Adrenal gland (tissue), 12 donors: Measurements from ENCODE around the gene RAB33A. TPM values are rescaled to one million over a fixed set of nuclear protein-coding genes. Genes with fewer than 3 reads are reported as not detected.

Experiments used
- DNase-seq, 7 donors: peaks; one replicate each; pipeline ENCODE4 v3.0.0-alpha.2; 2019 to 2020
- H3K27ac ChIP-seq, 5 donors: fragments of 200-600 bp; sonication (generic) in 4 of 5; 1 replicate in 3 of 5; 2 replicates in 2 of 5; pipeline versions ENCODE4 v1.5.1 to v1.8.0; 2016 to 2020; ENCODE audit warnings: mild to moderate bottlenecking in 1 of 5
- H3K27me3 ChIP-seq: fragments of 200-600 bp; 2 replicates; pipeline ENCODE4 v1.8.0; 2021
- H3K36me3 ChIP-seq, 2 donors: fragments of 200-600 bp; replicated peaks in 1 of 2; 1 replicate in 1 of 2; 2 replicates in 1 of 2; pipeline versions ENCODE4 v1.5.1 to v1.8.0; 2018 to 2022
- H3K4me1 ChIP-seq, 2 donors: fragments of 200-600 bp; replicated peaks in 1 of 2; 1 replicate in 1 of 2; 2 replicates in 1 of 2; pipeline versions ENCODE4 v1.5.1 to v1.8.0; 2018 to 2021
- H3K4me3 ChIP-seq, 4 donors: fragments of 200-600 bp; sonication (generic) in 3 of 4; one replicate each; pipeline ENCODE4 v1.5.1; 2016 to 2018
- H3K9me3 ChIP-seq, 3 donors: fragments of 200-600 bp; sonication (generic) in 1 of 3; replicated peaks in 1 of 3; 1 replicate in 2 of 3; 2 replicates in 1 of 3; pipeline versions ENCODE4 v1.5.1 to v1.8.0; 2016 to 2021
- CTCF ChIP-seq, 6 experiments: fragments of 450-650 bp in 4 of 6; fragments of 200-600 bp in 2 of 6; sonication (generic) in 1 of 6; IDR thresholded peaks; 1 replicate in 5 of 6; 2 replicates in 1 of 6; pipeline versions ENCODE4 v1.5.1 to v1.8.0; 2016 to 2021; ENCODE audit warnings: antibody characterized with exemption in 6 of 6, mild to moderate bottlenecking in 2 of 6, moderate library complexity in 1 of 6
- POLR2A ChIP-seq, 2 donors: fragments of 450-650 bp; IDR thresholded peaks; one replicate each; pipeline ENCODE4 v1.6.1; 2017; ENCODE audit warnings: antibody characterized with exemption in 2 of 2, mild to moderate bottlenecking in 2 of 2, moderate library complexity in 1 of 2
- WGBS, 4 donors: extraction: QIAGEN DNeasy Blood & Tissue Kit in 2 of 4; methylation state at CpG; one replicate each; pipeline versions ENCODE4 v1.1.5 to v1.1.7; 2013 to 2017; 5-methylcytosine and 5-hydroxymethylcytosine counted together
- intact Hi-C, 2 donors: fragments of 100-400 bp; cut with DNase I; formaldehyde crosslinking; loops; one replicate each; pipeline versions ENCODE4 v1.14.1 to v1.15.0; 2022 to 2023
- polyA plus RNA-seq, 3 donors: library from polyadenylated mRNA; stranded (reverse); fragments of 200-250 nt in 2 of 3; fragments of 350-450 nt in 1 of 3; fragmentation: Illumina TruSeq in 1 of 3; extraction: RNeasy Lipid Tissue Mini Kit (QIAGEN cat#74804) in 1 of 3; gene quantifications; one replicate each; pipeline ENCODE4 v1.2.3, GENCODE V29; 2013 to 2014
- total RNA-seq, 9 donors: library from RNA; depleted of rRNA in 4 of 9; stranded (reverse); fragments of >200 nt in 4 of 9; fragments of 120-200 nt in 1 of 9; fragmentation: NEBNext Ultra II Directional in 1 of 9; extraction: Animal tissue kit (Norgen Biotek cat#: 25700) in 1 of 9; gene quantifications; one replicate each; pipeline versions ENCODE4 v1.1.0 to v1.2.4, GENCODE V29; 2013 to 2023
- donor health status: healthy with polysubstance abuse.
- donor health status: Bipolar disorder and iron deficiency.
- donor health status: DM: yes; HTN: yes; CAD: no.
- donor health status: DM: no; HTN: no; CAD: no.
- donor health status: DM: no; HTN: no; CAD: no.
- donor health status: DM: yes; HTN: yes; CAD: no.

RAB33A gene
- total and polyA plus RNA-seq, 12 donors, result 0.24 to 7.6 (median 1.2) TPM

- DNase-seq, result no peak
- H3K36me3 ChIP-seq, result no peaks in the 10 kb centered on the region
- intact Hi-C loops, result loop anchor here in 1 of 2 donors (5.0 to 10.0 kb wide), 2 partner anchors 66 to 104 kb away; no protein-coding TSS in a partner anchor
- H3K4me1 ChIP-seq, result no peaks in the 10 kb centered on the region
- no peaks in the 10 kb centered on the region for H3K9me3 ChIP-seq
- H3K27me3 ChIP-seq, result no peaks in the 10 kb centered on the region
- no peak overlapping the region for H3K27ac ChIP-seq
- H3K4me3 ChIP-seq, result no peak overlapping the region
- no peak for TF ChIP-seq CTCF (IDR thresholded peaks at IDR 0.05)
- TF ChIP-seq POLR2A (IDR thresholded peaks at IDR 0.05), result no peak
- WGBS, 4 donors, result 82 to 100% (median 86%) methylated on average over 1 to 4 of the region's 4 CpGs; no CpG with 5 or more reads in 1 of the 4 donors
Observed at GRCh38 chrX:130190801-130191200, 19.0 kb downstream of the RAB33A start.

GRCh38 chrX:130196466-130196865, 24.7 kb downstream of the RAB33A start:
- Histone ChIP-seq H3K27ac (no peak overlapping the region), H3K4me3 (no peak overlapping the region), H3K4me1 (no peaks in the 10 kb centered on the region), H3K27me3 (no peaks in the 10 kb centered on the region), H3K9me3 (no peaks in the 10 kb centered on the region), H3K36me3 (no peaks in the 10 kb centered on the region)
- intact Hi-C loops, result loop anchor here in 1 of 2 donors (10.0 kb wide), 1 partner anchor 72 kb away; no protein-coding TSS in a partner anchor
- DNase-seq, result no peak
- 55 to 64% (median 62%) methylated on average over 7 of the region's 7 CpGs for WGBS, 4 donors
- no peak for TF ChIP-seq POLR2A (IDR thresholded peaks at IDR 0.05)

- no peak overlapping the region for H3K4me3 ChIP-seq
- H3K27ac ChIP-seq, result no peak overlapping the region
- intact Hi-C loops, result loop anchor here in 1 of 2 donors (10.0 kb wide), 1 partner anchor 73 kb away; no protein-coding TSS in a partner anchor
- H3K27me3 ChIP-seq, result no peaks in the 10 kb centered on the region
- H3K4me1 ChIP-seq, result no peaks in the 10 kb centered on the region
- H3K36me3 ChIP-seq, result no peaks in the 10 kb centered on the region
- DNase-seq, result no peak
- WGBS, 4 donors, result 63 to 74% (median 67%) methylated on average over 5 of the region's 5 CpGs
- no peak for TF ChIP-seq POLR2A (IDR thresholded peaks at IDR 0.05)
- TF ChIP-seq CTCF (IDR thresholded peaks at IDR 0.05), result no peak
- no peaks in the 10 kb centered on the region for H3K9me3 ChIP-seq
Observed at GRCh38 chrX:130197464-130197863, 25.7 kb downstream of the RAB33A start.

DNA sequence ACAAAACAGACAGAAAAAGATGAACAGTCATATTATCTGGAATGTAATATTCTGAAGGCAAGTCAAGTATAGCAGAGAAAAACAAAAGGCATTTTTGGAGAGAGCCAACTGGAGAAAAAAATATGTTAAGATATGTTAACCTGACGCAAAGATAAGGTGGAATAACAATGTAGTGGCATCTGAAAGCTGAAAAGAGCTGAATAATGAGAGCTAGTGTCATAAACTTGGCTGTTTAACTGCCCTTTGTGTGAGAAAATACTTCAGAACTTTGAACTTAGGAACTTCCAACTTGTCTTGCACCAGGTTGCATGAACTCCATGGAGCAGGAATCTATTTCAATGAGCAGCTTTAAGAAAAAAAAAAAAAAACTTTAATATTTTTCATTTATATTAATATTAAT, 32.9 kb downstream of the RAB33A start:
- Histone ChIP-seq H3K36me3 (no peaks in the 10 kb centered on the region), H3K27me3 (no peaks in the 10 kb centered on the region), H3K9me3 (no peaks in the 10 kb centered on the region), H3K27ac (no peak overlapping the region), H3K4me3 (no peak overlapping the region), H3K4me1 (no peaks in the 10 kb centered on the region)
- 4 to 100% (median 48%) methylated on average over 1 of the region's 1 CpG for WGBS, 4 donors
- intact Hi-C loops, result no loop called here
- TF ChIP-seq CTCF (IDR thresholded peaks at IDR 0.05) (no peak), POLR2A (IDR thresholded peaks at IDR 0.05) (no peak)
- DNase-seq, result no peak
